Tibial artery (tissue), 4 donors: Measurements from ENCODE around the gene CTTNBP2.

ENCODE experiments used
- DNase-seq, 2 donors: peaks; one replicate each; pipeline ENCODE4 v3.0.0-alpha.2; 2019
- H3K27ac ChIP-seq, 2 donors: fragments of 200-600 bp; sonication (generic) in 1 of 2; 1 replicate in 1 of 2; 2 replicates in 1 of 2; pipeline ENCODE4 v1.5.1; 2018 to 2019; ENCODE audit warnings: mild to moderate bottlenecking in 1 of 2
- H3K27me3 ChIP-seq, 2 donors: fragments of 200-600 bp; sonication (generic) in 1 of 2; one replicate each; pipeline versions ENCODE4 v1.5.1 to v1.6.0; 2016 to 2019
- H3K36me3 ChIP-seq, 3 donors: fragments of 200-600 bp; sonication (generic) in 2 of 3; one replicate each; pipeline ENCODE4 v1.5.1; 2016 to 2019; ENCODE audit warnings: mild to moderate bottlenecking in 2 of 3
- H3K4me1 ChIP-seq, 4 donors: fragments of 200-600 bp; sonication (generic) in 2 of 4; 1 replicate in 3 of 4; 2 replicates in 1 of 4; pipeline ENCODE4 v1.5.1; 2016 to 2019
- H3K4me3 ChIP-seq, 2 donors: fragments of 200-600 bp; sonication (generic) in 1 of 2; 1 replicate in 1 of 2; 2 replicates in 1 of 2; pipeline ENCODE4 v1.5.1; 2018 to 2019; ENCODE audit warnings: mild to moderate bottlenecking in 2 of 2
- H3K9me3 ChIP-seq, 3 donors: fragments of 200-600 bp; sonication (generic) in 1 of 3; one replicate each; pipeline ENCODE4 v1.5.1; 2016 to 2019
- CTCF ChIP-seq, 2 experiments: fragments of 200-600 bp in 1 of 2; fragments of 450-650 bp in 1 of 2; IDR thresholded peaks; one replicate each; pipeline ENCODE4 v1.5.1; 2017 to 2019; ENCODE audit warnings: antibody characterized with exemption in 2 of 2, mild to moderate bottlenecking in 1 of 2, moderate library complexity in 1 of 2
- intact Hi-C: fragments of 100-400 bp; cut with DNase I; formaldehyde crosslinking; loops from one replicate; pipeline ENCODE4 v1.15.0; 2023; ENCODE audit warnings: low total_unique reads

Gene CTTNBP2

GRCh38 chr7:117869374-117869773, 3.9 kb downstream of the CTTNBP2 start:
- no peak for DNase-seq
- Histone ChIP-seq H3K36me3 (no peaks in the 10 kb centered on the region), H3K27ac (no peak overlapping the region), H3K4me3 (no peak overlapping the region), H3K27me3 (no peaks in the 10 kb centered on the region), H3K4me1 (peaks cover 0 to 19% (median 2%) of the 10 kb centered on the region in 4 donors), H3K9me3 (no peaks in the 10 kb centered on the region)
- intact Hi-C loops = no loop called here
- TF ChIP-seq CTCF (IDR thresholded peaks at IDR 0.05) = no peak

GRCh38 chr7:117863618-117864017, 9.6 kb downstream of the CTTNBP2 start:
- no peak overlapping the region for H3K27ac ChIP-seq
- no peaks in the 10 kb centered on the region for H3K9me3 ChIP-seq
- TF ChIP-seq CTCF (IDR thresholded peaks at IDR 0.05) = no peak
- H3K27me3 ChIP-seq = no peaks in the 10 kb centered on the region
- intact Hi-C loops = no loop called here
- H3K36me3 ChIP-seq = peaks cover 0 to 11% (median 9%) of the 10 kb centered on the region in 3 donors
- H3K4me3 ChIP-seq = no peak overlapping the region
- H3K4me1 ChIP-seq = peaks cover 0 to 11% (median 0%) of the 10 kb centered on the region in 4 donors
- DNase-seq = no peak

- intact Hi-C loops = no loop called here
- H3K36me3 ChIP-seq = peaks cover 0 to 11% (median 9%) of the 10 kb centered on the region in 3 donors
- no peaks in the 10 kb centered on the region for H3K27me3 ChIP-seq
- H3K27ac ChIP-seq = no peak overlapping the region
- peaks cover 0 to 11% (median 0%) of the 10 kb centered on the region in 4 donors for H3K4me1 ChIP-seq
- TF ChIP-seq CTCF (IDR thresholded peaks at IDR 0.05) = no peak
- no peaks in the 10 kb centered on the region for H3K9me3 ChIP-seq
- DNase-seq = no peak
- H3K4me3 ChIP-seq = no peak overlapping the region
Observed at GRCh38 chr7:117862378-117862777, 10.9 kb downstream of the CTTNBP2 start.

- no peak for DNase-seq
- Histone ChIP-seq H3K27ac (no peak overlapping the region), H3K9me3 (no peaks in the 10 kb centered on the region), H3K27me3 (no peaks in the 10 kb centered on the region), H3K4me1 (peaks cover 0 to 11% (median 0%) of the 10 kb centered on the region in 4 donors), H3K36me3 (peaks cover 0 to 20% (median 9%) of the 10 kb centered on the region in 3 donors), H3K4me3 (no peak overlapping the region)
- no peak for TF ChIP-seq CTCF (IDR thresholded peaks at IDR 0.05)
- intact Hi-C loops = no loop called here
Observed at GRCh38 chr7:117859246-117859812, 13.9 kb downstream of the CTTNBP2 start.

- no peak for TF ChIP-seq CTCF (IDR thresholded peaks at IDR 0.05)
- H3K27ac ChIP-seq = no peak overlapping the region
- peaks cover 0 to 20% (median 9%) of the 10 kb centered on the region in 3 donors for H3K36me3 ChIP-seq
- intact Hi-C loops = no loop called here
- no peaks in the 10 kb centered on the region for H3K27me3 ChIP-seq
- no peak for DNase-seq
- no peak overlapping the region for H3K4me3 ChIP-seq
- H3K4me1 ChIP-seq = peaks cover 0 to 5% (median 0%) of the 10 kb centered on the region in 4 donors
- H3K9me3 ChIP-seq = no peaks in the 10 kb centered on the region
Observed at GRCh38 chr7:117858712-117859111, 14.5 kb downstream of the CTTNBP2 start.

GRCh38 chr7:117857718-117858117, 15.5 kb downstream of the CTTNBP2 start:
- no peaks in the 10 kb centered on the region for H3K9me3 ChIP-seq
- intact Hi-C loops = no loop called here
- no peaks in the 10 kb centered on the region for H3K4me1 ChIP-seq
- no peak for DNase-seq
- H3K36me3 ChIP-seq = peaks cover 0 to 20% (median 9%) of the 10 kb centered on the region in 3 donors
- TF ChIP-seq CTCF (IDR thresholded peaks at IDR 0.05) = no peak
- H3K27ac ChIP-seq = no peak overlapping the region
- no peak overlapping the region for H3K4me3 ChIP-seq
- no peaks in the 10 kb centered on the region for H3K27me3 ChIP-seq
